NK-92 (cell line): ENCODE measurements around the gene DOCK3.
"Not testable (repeated sequence)": the region's sequence is repeated elsewhere in the genome, so short reads cannot be mapped to it uniquely, and the experiment has no call there.

ENCODE experiments used
- DNase-seq: peaks from one replicate; lab custom pipeline; 2025; ENCODE audit not compliant: unreplicated experiment; lab: John Stamatoyannopoulos, UW

Gene DOCK3

GRCh38 chr3:50803805-50804204, 129.1 kb downstream of the DOCK3 start:
- not testable (repeated sequence) for DNase-seq

DNA sequence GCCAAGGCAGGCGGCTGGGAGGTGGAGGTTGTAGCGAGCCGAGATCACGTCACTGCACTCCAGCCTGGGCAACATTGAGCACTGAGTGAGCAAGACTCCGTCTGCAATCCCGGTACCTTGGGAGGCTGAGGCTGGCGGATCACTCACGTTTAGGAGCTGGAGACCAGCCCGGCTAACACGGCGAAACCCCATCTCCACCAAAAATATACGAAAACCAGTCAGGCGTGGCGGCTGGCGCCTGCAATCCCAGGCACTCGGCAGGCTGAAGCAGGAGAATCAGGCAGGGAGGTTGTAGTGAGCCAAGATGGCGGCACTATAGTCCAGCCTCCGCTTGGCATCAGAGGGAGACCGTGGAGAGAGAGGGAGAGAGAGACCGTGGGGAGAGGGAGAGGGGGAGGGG, 129.6 kb downstream of the DOCK3 start:
- not testable (repeated sequence) for DNase-seq

GRCh38 chr3:50805321-50805720, 130.6 kb downstream of the DOCK3 start:
- no peak for DNase-seq

DNA sequence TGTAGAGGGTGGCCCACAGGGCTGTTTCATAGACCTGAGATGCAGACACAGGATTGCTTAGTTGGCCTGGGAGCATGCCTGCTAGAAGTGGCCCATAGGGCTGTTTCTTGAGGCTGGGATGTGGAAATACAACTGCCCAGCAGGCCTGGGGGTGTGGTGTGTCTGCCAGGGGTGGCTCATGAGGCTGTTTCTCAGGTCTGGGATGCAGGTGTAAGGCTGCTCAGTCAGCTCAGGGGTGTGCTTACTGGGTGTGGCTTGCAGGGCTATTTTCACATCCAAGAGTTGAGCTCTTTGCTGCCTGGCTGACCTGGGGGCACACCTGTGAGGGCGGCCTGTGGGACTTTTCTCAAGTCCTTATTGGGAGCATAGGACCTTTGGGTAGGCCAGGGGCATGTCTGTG, 131.3 kb downstream of the DOCK3 start:
- no peak for DNase-seq

DNA sequence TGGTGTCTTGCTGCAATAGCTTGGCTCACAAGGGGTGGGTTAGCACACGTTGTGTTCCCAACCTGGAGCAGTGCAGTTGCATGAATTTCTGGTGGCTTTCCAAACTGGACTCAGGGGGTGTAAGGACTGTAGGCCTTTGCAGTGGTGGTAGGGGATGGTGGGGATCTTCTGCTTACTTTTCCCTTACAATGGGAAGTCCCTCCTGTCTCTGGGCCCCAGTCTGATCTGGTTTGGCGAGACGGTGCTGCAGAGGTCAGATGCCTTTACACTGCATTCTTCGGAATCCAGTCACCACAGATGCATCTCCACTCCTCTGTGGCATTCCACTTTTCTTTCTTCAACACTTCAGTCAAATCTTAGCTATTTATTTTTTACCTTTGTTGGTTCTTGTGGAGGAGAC, 132.1 kb downstream of the DOCK3 start:
- no peak for DNase-seq

GRCh38 chr3:50807266-50807665, 132.5 kb downstream of the DOCK3 start:
- no peak for DNase-seq

- DNase-seq, result no peak
Measured at GRCh38 chr3:50811893-50812292, 137.2 kb downstream of the DOCK3 start.

DNA sequence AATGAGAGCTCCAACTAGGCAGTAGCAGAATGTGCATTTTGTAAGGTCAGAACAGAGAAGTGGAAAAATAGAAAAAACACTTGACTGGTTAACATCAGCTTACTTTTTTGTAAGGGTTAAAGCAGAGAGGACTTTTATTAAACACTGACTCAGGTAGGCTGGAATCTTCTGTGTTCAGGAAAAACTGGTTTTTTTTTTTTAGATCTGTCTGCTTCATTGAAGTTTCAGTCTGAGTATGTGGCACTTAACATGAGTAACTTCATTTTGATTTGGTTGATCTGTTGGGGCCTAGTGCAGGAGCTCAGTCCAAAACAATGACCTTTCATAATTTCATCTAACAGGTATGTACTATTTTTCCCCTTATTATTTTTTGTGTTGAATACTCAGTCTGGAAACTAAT, 141.1 kb downstream of the DOCK3 start:
- no peak for DNase-seq

GRCh38 chr3:50816894-50817293, 142.2 kb downstream of the DOCK3 start:
- DNase-seq, result no peak

GRCh38 chr3:50817756-50818529, 143.2 kb downstream of the DOCK3 start:
- no peak for DNase-seq

DNA sequence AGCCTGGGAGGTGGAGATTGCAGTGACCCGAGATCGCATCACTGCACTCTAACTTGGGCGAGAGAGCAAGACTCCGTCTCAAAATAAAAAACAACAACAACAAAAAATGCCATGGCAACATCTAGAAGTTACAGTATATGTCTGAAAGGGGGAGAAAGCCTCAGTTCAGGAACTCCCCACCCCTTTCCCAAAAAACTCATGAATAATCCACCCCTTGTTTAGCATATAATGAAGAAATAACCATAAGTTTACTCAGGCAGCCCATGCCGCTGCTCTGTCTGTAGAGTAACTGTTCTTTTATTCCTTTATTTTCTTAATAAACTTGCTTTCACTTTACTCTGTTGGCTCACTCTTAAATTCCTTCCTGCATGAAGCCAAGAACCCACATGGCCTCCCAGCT, 145.2 kb downstream of the DOCK3 start:
- DNase-seq, result no peak

- no peak for DNase-seq
Measured at GRCh38 chr3:50825841-50826240, 151.1 kb downstream of the DOCK3 start.

GRCh38 chr3:50830451-50830850, 155.7 kb downstream of the DOCK3 start:
- no peak for DNase-seq

- DNase-seq, result not testable (repeated sequence)
Measured at GRCh38 chr3:50831009-50831408, 156.3 kb downstream of the DOCK3 start.

DNA sequence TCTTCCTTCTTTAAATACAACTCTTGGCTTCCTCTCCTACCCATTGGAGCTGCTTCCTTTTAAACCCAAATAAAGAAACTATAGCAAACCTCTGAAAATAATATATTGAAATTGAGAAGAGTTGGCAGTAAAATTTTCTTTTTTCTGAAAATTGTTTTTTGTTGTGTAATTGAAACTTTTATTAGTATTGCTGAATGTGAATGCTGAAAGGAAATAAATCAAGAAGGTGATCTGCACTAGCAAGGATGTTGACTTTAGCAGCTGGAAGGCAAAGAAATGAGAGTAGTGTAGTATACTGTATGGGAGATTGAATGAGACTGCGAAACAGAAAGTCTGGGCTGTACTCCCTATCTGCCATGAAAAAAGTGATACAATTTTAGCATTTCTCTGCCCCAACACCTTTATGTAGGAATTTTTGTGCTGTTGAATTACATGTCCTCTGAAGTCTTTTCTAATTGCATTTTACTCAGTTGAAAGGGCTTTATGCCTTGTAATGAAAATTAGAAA, 166.3 kb downstream of the DOCK3 start:
- no peak for DNase-seq

- no peak for DNase-seq
Measured at GRCh38 chr3:50848308-50848707, 173.6 kb downstream of the DOCK3 start.

GRCh38 chr3:50850639-50851511, 176.1 kb downstream of the DOCK3 start:
- no peak for DNase-seq

GRCh38 chr3:50853936-50854335, 179.2 kb downstream of the DOCK3 start:
- DNase-seq, result no peak

DNA sequence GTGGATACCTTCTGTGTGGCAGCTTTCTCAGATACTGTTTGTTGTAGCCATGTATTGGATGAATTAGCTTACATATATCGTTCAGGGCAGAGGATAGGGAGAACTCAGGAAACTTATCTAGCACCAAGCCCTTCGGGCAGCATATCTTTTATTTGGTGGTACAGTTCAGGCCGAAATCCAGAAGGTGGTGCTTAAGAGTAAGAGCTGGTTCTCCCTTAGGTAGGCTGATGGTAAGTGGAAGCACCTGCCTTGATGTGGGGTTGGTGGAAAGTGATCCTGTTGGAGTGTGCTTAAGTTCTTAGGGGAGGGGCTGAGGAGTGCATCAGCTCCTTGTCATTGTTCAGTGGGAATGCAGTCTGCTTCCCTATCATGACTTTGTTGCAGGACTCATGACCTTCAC, 187.5 kb downstream of the DOCK3 start:
- DNase-seq, result no peak

DNA sequence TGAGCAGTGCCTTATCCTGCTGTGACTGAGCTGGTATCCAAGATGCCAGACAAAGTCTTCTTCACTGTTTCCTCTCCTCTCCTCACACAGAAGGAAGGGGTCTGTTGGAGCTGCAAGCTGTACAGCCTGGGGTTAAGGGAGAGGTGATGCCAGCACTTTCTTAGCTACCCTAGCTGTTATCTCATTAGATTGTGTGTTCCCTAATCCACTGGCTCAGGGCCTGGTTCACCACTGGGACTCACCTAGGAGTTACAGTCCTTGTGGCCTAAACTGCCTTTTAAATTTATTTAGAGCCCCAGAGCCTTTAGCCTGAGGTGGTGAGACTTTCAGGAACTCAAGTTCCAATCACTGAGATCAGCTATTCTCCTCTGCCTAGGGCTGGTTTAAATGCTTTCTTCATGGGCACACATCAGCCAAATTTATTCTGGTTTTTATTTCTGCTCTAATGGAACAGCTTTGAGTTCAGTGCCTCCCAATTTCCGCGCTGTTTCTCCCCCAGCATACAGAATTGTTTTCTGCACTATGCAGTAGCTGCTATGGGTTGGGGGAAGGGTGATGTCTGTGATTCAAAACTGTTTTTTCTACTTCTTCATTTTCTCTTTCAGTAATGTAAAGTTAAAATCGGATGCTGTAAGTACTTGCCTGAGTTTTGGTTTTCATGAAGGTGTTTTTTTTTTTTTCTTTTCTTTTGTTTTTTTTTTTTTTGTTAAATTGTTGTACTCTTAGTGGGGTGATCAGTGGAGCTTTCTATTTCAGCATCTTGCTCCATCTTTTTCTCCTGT, 198.8 kb downstream of the DOCK3 start:
- no peak for DNase-seq

GRCh38 chr3:50874876-50875275, 200.1 kb downstream of the DOCK3 start:
- DNase-seq, result not testable (repeated sequence)
